ELR (cell line): ENCODE data around the gene NMNAT3.

Source experiments
- DNase-seq: peaks from one replicate; pipeline ENCODE4 v3.0.0-alpha.2; 2015; ENCODE audit warnings: low read depth

The NMNAT3 gene

DNA sequence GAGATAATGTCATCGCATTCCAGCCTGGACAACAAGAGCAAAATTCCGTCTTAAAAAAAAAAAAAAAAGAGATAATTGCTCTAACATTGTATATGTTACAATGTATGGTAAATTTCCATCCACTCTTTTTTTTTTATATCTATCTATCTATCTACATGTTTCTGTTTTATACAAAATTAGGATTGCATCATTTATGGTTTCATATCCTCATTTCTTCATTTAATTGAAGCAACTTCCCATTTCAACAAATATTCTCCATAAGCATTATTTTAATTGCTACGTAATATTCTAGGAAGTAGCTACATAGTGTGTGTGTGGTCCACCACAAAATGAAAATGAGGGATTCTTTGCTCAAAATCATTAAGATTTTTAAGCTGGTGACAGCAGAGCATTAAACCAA is 156.6 kb downstream of the NMNAT3 start:
- DNase-seq = no peak

- DNase-seq = no peak
Measured at GRCh38 chr3:139519998-139520737, 157.6 kb downstream of the NMNAT3 start.

- DNase-seq = no peak
Measured at GRCh38 chr3:139518926-139519842, 158.6 kb downstream of the NMNAT3 start.

- no peak for DNase-seq
Measured at GRCh38 chr3:139518306-139518705, 159.5 kb downstream of the NMNAT3 start.

GRCh38 chr3:139517321-139518065 is 160.3 kb downstream of the NMNAT3 start:
- no peak for DNase-seq

DNA sequence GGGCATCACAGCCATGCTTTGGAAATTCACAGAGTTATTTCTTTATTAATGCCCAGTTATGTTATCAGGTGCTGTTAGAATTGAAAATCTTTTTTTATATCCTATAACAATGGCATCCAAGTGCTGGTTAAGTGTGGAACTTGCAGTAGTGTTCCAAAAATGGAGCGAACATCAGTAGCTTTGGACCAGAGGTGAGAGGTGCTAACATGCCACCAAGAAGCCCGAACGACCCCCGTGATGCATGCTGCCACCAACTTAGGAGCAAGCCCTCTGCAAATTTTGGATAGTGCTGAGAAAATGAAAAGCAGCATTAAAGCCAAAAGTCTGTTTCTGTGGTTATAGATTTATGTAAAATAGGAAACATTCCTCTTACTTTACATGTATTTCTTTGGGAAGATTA is 163.0 kb downstream of the NMNAT3 start:
- no peak for DNase-seq
